HepG2 (cell line): ENCODE results near the gene POLE4. TPM values are rescaled to one million over a fixed set of nuclear protein-coding genes. Genes with fewer than 3 reads are reported as not detected.

Experiments
- DRAP1 ChIP-seq: IDR thresholded peaks from 2 replicates; pipeline ENCODE4 v1.6.1; 2016; ENCODE audit warnings: missing genetic modification reagents, missing compliant biosample characterization
- EEA1 ChIP-seq: sonication (generic); formaldehyde crosslinking; IDR thresholded peaks from 2 replicates; pipeline ENCODE4 v1.5.1; 2020; ENCODE audit warnings: mild to moderate bottlenecking, missing genetic modification reagents, borderline replicate concordance
- FOXC1 ChIP-seq: sonication (generic); formaldehyde crosslinking; IDR thresholded peaks from 2 replicates; pipeline ENCODE4 v1.8.0; 2022; ENCODE audit warnings: mild to moderate bottlenecking, missing genetic modification reagents, borderline replicate concordance
- GABPB1 ChIP-seq: IDR thresholded peaks from 2 replicates; pipeline ENCODE4 v1.6.1; 2016; ENCODE audit warnings: mild to moderate bottlenecking, missing genetic modification reagents, moderate library complexity, missing compliant biosample characterization
- GATAD2A ChIP-seq: IDR thresholded peaks from 2 replicates; pipeline ENCODE4 v1.6.1; 2016
- GTF2F1 ChIP-seq: fragments of 150-350 bp; IDR thresholded peaks from 2 replicates; pipeline ENCODE4 v1.6.1; 2014; ENCODE audit warnings: low read length
- IRF9 ChIP-seq: sonication (generic); formaldehyde crosslinking; IDR thresholded peaks from 2 replicates; pipeline ENCODE4 v1.8.0; 2022; ENCODE audit warnings: missing genetic modification reagents, mild to moderate bottlenecking, borderline replicate concordance
- MAZ ChIP-seq, 2 experiments: sonication (generic) in 1 of 2; formaldehyde crosslinking in 1 of 2; IDR thresholded peaks; 2 replicates each; pipeline versions ENCODE4 v1.5.0 to v1.6.1; 2012 to 2020; ENCODE audit warnings: low read depth in 2 of 2, mild to moderate bottlenecking in 2 of 2, borderline replicate concordance in 1 of 2, improper control_type of control experiment in 1 of 2, low read length in 1 of 2, missing genetic modification reagents in 1 of 2, moderate library complexity in 1 of 2
- MED1 ChIP-seq: sonication (generic); formaldehyde crosslinking; IDR thresholded peaks from 2 replicates; pipeline ENCODE4 v1.4.0; 2020; ENCODE audit warnings: missing genetic modification reagents
- SNAPC4 ChIP-seq: sonication (generic); formaldehyde crosslinking; IDR thresholded peaks from 2 replicates; pipeline ENCODE4 v1.4.0; 2020; ENCODE audit warnings: mild to moderate bottlenecking, missing genetic modification reagents
- SRSF4 ChIP-seq: fragments of 200-400 bp; formaldehyde crosslinking; IDR thresholded peaks from one replicate; pipeline ENCODE4 v1.6.1; 2018; ENCODE audit warnings: mild to moderate bottlenecking, low read depth, low read length, moderate library complexity; ENCODE audit not compliant: poor library complexity, severe bottlenecking
- ZBTB38 ChIP-seq: sonication (generic); formaldehyde crosslinking; IDR thresholded peaks from 2 replicates; pipeline ENCODE4 v1.5.1; 2020; ENCODE audit warnings: mild to moderate bottlenecking, missing genetic modification reagents
- ZFP36L2 ChIP-seq: sonication (generic); formaldehyde crosslinking; IDR thresholded peaks from 2 replicates; pipeline ENCODE4 v1.4.0; 2020; ENCODE audit warnings: missing genetic modification reagents
- ZNF598 ChIP-seq: sonication (generic); formaldehyde crosslinking; IDR thresholded peaks from 2 replicates; pipeline ENCODE4 v1.5.1; 2020; ENCODE audit warnings: mild to moderate bottlenecking, missing genetic modification reagents, borderline replicate concordance
- ZNF816 ChIP-seq: sonication (generic); formaldehyde crosslinking; IDR thresholded peaks from 2 replicates; pipeline ENCODE4 v1.8.0; 2022; ENCODE audit warnings: missing genetic modification reagents, mild to moderate bottlenecking, borderline replicate concordance
- ZSCAN21 ChIP-seq: sonication (generic); formaldehyde crosslinking; IDR thresholded peaks from 2 replicates; pipeline ENCODE4 v1.8.0; 2022; ENCODE audit warnings: mild to moderate bottlenecking, missing genetic modification reagents, moderate library complexity, borderline replicate concordance
- polyA plus RNA-seq, 8 experiments: library from polyadenylated mRNA; depleted of rRNA in 3 of 8; stranded (reverse) in 7 of 8; unstranded in 1 of 8; fragments of >200 nt; fragmentation: Illumina TruSeq in 4 of 8; extraction: Trizol in 4 of 8; gene quantifications; 2 replicates each; pipeline versions ENCODE4 v1.2.1 to v1.2.3, GENCODE V29; 2011 to 2016; ENCODE audit warnings: low read depth in 4 of 8, missing spikeins in 1 of 8, mixed read lengths in 1 of 8; ENCODE audit not compliant: insufficient read depth in 1 of 8
- total RNA-seq, 5 experiments: library from RNA; depleted of rRNA; stranded (reverse); fragments of >200 nt; fragmentation: Illumina TruSeq; extraction: Trizol; gene quantifications; 2 replicates each; pipeline ENCODE4 v1.2.3, GENCODE V29; 2016; ENCODE audit warnings: low read depth in 1 of 5
- TF ChIP-seq, protein P1 (sequence below): sonication (generic); formaldehyde crosslinking; IDR thresholded peaks from 2 replicates; pipeline ENCODE4 v1.4.0; 2020; ENCODE audit warnings: missing genetic modification reagents, borderline replicate concordance

POLE4 gene
- total and polyA plus RNA-seq, 2 of the 13 experiments (the other 11 are each of a cell fraction or from before 2014, with no cell fraction given) = 106 to 116 TPM

DNA sequence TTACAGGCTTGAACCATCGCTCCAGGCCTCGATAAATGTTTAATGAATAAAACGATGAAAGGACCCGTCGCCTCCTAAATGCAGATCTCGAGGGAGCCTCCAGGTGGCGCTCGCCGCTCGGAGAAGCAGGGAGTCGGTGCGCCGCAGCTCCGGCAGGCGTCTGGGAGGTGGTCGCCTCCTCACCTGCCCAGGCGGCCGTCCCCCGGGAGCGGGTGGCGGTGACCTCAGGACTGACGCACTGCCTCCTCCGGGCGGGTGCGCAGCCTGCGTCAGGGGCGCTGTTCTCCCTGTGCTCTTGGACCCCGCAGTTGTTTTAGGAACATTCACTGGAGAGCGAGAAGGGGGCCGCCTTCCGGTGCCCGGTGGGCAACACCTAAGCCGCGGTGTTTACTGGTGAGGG is 38.6 kb upstream of the POLE4 start (continued):
- TF ChIP-seq MAZ (IDR thresholded peaks at IDR 0.05; ENCODE audit: borderline replicate concordance, low read depth, low read length) = no peak
- peak; percentile 47; the same call in 1 of the 2 replicates for TF ChIP-seq MAZ (CRISPR knock-in tag; IDR thresholded peaks at IDR 0.05; ENCODE audit: low read depth)
- TF ChIP-seq IRF9 (CRISPR knock-in tag) = peak; percentile 54; the same call in 1 of the 2 replicates
- TF ChIP-seq MED1 = peak; percentile 38; the same call in 1 of the 2 replicates
- TF ChIP-seq SNAPC4 (CRISPR knock-in tag) = no peak
- TF ChIP-seq GTF2F1 = no peak
- no peak for TF ChIP-seq SRSF4
- TF ChIP-seq GABPB1 (CRISPR knock-in tag) = peak; percentile 61; the same call in 1 of the 2 replicates
- TF ChIP-seq, protein P1, sequence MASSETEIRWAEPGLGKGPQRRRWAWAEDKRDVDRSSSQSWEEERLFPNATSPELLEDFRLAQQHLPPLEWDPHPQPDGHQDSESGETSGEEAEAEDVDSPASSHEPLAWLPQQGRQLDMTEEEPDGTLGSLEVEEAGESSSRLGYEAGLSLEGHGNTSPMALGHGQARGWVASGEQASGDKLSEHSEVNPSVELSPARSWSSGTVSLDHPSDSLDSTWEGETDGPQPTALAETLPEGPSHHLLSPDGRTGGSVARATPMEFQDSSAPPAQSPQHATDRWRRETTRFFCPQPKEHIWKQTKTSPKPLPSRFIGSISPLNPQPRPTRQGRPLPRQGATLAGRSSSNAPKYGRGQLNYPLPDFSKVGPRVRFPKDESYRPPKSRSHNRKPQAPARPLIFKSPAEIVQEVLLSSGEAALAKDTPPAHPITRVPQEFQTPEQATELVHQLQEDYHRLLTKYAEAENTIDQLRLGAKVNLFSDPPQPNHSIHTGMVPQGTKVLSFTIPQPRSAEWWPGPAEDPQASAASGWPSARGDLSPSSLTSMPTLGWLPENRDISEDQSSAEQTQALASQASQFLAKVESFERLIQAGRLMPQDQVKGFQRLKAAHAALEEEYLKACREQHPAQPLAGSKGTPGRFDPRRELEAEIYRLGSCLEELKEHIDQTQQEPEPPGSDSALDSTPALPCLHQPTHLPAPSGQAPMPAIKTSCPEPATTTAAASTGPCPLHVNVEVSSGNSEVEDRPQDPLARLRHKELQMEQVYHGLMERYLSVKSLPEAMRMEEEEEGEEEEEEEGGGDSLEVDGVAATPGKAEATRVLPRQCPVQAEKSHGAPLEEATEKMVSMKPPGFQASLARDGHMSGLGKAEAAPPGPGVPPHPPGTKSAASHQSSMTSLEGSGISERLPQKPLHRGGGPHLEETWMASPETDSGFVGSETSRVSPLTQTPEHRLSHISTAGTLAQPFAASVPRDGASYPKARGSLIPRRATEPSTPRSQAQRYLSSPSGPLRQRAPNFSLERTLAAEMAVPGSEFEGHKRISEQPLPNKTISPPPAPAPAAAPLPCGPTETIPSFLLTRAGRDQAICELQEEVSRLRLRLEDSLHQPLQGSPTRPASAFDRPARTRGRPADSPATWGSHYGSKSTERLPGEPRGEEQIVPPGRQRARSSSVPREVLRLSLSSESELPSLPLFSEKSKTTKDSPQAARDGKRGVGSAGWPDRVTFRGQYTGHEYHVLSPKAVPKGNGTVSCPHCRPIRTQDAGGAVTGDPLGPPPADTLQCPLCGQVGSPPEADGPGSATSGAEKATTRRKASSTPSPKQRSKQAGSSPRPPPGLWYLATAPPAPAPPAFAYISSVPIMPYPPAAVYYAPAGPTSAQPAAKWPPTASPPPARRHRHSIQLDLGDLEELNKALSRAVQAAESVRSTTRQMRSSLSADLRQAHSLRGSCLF (CRISPR knock-in tag) = no peak
- TF ChIP-seq FOXC1 = 0 out of 2 replicates have a peak, but pooled peaks have one; percentile 33
- no peak for TF ChIP-seq DRAP1 (CRISPR knock-in tag)
- TF ChIP-seq ZNF816 (CRISPR knock-in tag) = no peak
- peak; percentile 87; the same call in 1 of the 2 replicates for TF ChIP-seq EEA1 (CRISPR knock-in tag)
- no peak for TF ChIP-seq ZFP36L2 (CRISPR knock-in tag)
- TF ChIP-seq ZBTB38 (CRISPR knock-in tag) = peak; percentile 97
- TF ChIP-seq ZNF598 (CRISPR knock-in tag) = 0 out of 2 replicates have a peak, but pooled peaks have one; percentile 55
- peak; percentile 65; the same call in 1 of the 2 replicates for TF ChIP-seq ZSCAN21
- no peak for TF ChIP-seq GATAD2A
